ENCODE measurements around the gene GSTP1.

DNA sequence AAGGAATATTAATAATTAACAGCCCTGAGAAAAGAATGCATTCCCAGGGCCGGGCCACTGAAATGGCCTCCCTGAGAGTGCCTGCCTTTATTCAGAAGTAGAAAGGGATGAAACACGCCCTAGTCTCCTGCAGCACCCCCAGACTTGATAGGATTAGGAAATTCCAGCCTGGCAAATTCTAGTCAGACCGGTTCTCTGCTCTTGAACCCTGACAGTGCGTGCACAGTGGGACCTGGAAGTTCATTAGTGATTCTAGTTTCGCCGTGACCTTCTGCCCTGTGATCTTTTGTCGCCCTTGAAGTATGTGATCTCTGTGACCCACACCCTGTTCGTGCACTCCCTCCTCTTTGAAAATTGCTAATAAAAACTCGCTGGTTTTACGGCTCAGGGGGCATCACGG lies 2.1 kb upstream of the GSTP1 start:
- TF ChIP-seq, protein P1, sequence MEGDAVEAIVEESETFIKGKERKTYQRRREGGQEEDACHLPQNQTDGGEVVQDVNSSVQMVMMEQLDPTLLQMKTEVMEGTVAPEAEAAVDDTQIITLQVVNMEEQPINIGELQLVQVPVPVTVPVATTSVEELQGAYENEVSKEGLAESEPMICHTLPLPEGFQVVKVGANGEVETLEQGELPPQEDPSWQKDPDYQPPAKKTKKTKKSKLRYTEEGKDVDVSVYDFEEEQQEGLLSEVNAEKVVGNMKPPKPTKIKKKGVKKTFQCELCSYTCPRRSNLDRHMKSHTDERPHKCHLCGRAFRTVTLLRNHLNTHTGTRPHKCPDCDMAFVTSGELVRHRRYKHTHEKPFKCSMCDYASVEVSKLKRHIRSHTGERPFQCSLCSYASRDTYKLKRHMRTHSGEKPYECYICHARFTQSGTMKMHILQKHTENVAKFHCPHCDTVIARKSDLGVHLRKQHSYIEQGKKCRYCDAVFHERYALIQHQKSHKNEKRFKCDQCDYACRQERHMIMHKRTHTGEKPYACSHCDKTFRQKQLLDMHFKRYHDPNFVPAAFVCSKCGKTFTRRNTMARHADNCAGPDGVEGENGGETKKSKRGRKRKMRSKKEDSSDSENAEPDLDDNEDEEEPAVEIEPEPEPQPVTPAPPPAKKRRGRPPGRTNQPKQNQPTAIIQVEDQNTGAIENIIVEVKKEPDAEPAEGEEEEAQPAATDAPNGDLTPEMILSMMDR (IDR thresholded peaks at IDR 0.05): no peak
- TF ChIP-seq POLR2A (IDR thresholded peaks at IDR 0.05): no peak

Measured in testis (tissue), 2 donors.